ENCODE results near the gene BUD31. TPM values are rescaled to one million over a fixed set of nuclear protein-coding genes. Genes with fewer than 3 reads are reported as not detected.
A peak's percentile ranks its signal among the peaks of the same experiment; 100 is the strongest.
"Not testable (repeated sequence)": the region's sequence is repeated elsewhere in the genome, so short reads cannot be mapped to it uniquely, and the experiment has no call there.

BUD31 gene
- total and polyA plus RNA-seq, 2 of the 13 experiments (the other 11 are each of a cell fraction or from before 2014, with no cell fraction given), result 35.1 to 79.1 TPM

- in situ Hi-C loops (cut with HindIII; ENCODE audit: extremely low pct_ligation_motif_present, low pct_unique_long_range_greater_than_20kb); DNase-seq (ENCODE audit: low spot score); H3K27me3 ChIP-seq (ENCODE audit: control insufficient read depth in 1 of 2, insufficient read depth in 2 of 2, low read length in 2 of 2); H3K9ac ChIP-seq (ENCODE audit: insufficient read depth, low read depth, low read length); intact Hi-C loops (cut with micrococcal nuclease; ENCODE audit: unreplicated experiment); H4K20me1 ChIP-seq (ENCODE audit: insufficient read depth, low read length); CTCF ChIA-PET (ENCODE audit: low intra/inter-chr PET ratio, low total read pairs); H3K27ac ChIP-seq (ENCODE audit: extremely low read length, insufficient read depth, low read length); H3K9me3 ChIP-seq (ENCODE audit: low read length); H2AFZ ChIP-seq (ENCODE audit: low read length); POLR2A ChIA-PET; H3K79me2 ChIP-seq (ENCODE audit: insufficient read depth, low read length); H3K4me3 ChIP-seq (replicated peaks in 1 of 3; ENCODE audit: insufficient read depth in 1 of 3, low read depth in 2 of 3, low read length in 3 of 3); TF ChIP-seq FOXA1 (IDR thresholded peaks at IDR 0.05); SOX13 (IDR thresholded peaks at IDR 0.05); HNF1A (IDR thresholded peaks at IDR 0.05; ENCODE audit: low read depth); SOX6 (IDR thresholded peaks at IDR 0.05): not testable (repeated sequence)
- BruUV-seq (replicated peaks), result TSS peak; percentile 27
- peak overlapping the region; percentile 29; the same call in 1 of the 2 replicates for H3K4me2 ChIP-seq (ENCODE audit: low read depth, low read length)
- 45% methylated on average over 12 of the region's 13 CpGs for WGBS (ENCODE audit: low lambda C conversion rate)
- peak; percentile 76 for FAIRE-seq
- peak; percentile 34 for ATAC-seq
- peaks cover 26% of the 10 kb centered on the region for H3K4me1 ChIP-seq (ENCODE audit: insufficient read depth, low read length)
- H3K36me3 ChIP-seq (replicated peaks in 1 of 2; ENCODE audit: control insufficient read depth in 1 of 2, insufficient read depth in 2 of 2, low read length in 2 of 2), result peaks cover 10 to 33% of the 10 kb centered on the region in 2 experiments
- TF ChIP-seq PAXIP1 (CRISPR knock-in tag; conservative IDR thresholded peaks at IDR 0.05) (peak; percentile 38; the same call in 1 of the 2 replicates), FOXA1 (CRISPR knock-in tag; IDR thresholded peaks at IDR 0.05) (peak; percentile 59; the same call in 1 of the 2 replicates), SOX13 (CRISPR knock-in tag; conservative IDR thresholded peaks at IDR 0.05 in 1 of 2, IDR thresholded peaks at IDR 0.05 in 1 of 2) (peak in 1 of 2 experiments; percentile 44; a peak in 2 of 4 replicates), HNF1A (CRISPR knock-in tag; IDR thresholded peaks at IDR 0.05; ENCODE audit: borderline replicate concordance) (peak; percentile 63; the same call in 1 of the 2 replicates), ZNF687 (CRISPR knock-in tag; IDR thresholded peaks at IDR 0.05) (peak; percentile 20; the same call in 1 of the 2 replicates), PITX1 (CRISPR knock-in tag; IDR thresholded peaks at IDR 0.05) (peak; percentile 96), FOXA3 (CRISPR knock-in tag; IDR thresholded peaks at IDR 0.05) (0 out of 2 replicates have a peak, but pooled peaks have one; percentile 35), SOX6 (CRISPR knock-in tag; IDR thresholded peaks at IDR 0.05) (peak; percentile 9; the same call in 1 of the 2 replicates)
These were observed 23.2 kb downstream of the BUD31 start for GRCh38 chr7:99431756-99432540.

Data from HepG2 (cell line).